GM12865 (cell line): ENCODE results near the gene SHANK3.
A peak's percentile ranks its signal among the peaks of the same experiment; 100 is the strongest.
"Not testable (repeated sequence)": the region's sequence is repeated elsewhere in the genome, so short reads cannot be mapped to it uniquely, and the experiment has no call there.

Source experiments
- DNase-seq: peaks from one replicate; pipeline ENCODE4 v3.0.0; 2010; ENCODE audit warnings: low read depth
- H3K4me3 ChIP-seq: 2 replicates; pipeline ENCODE4 v1.5.1; 2011; ENCODE audit warnings: mild to moderate bottlenecking, low read depth, low read length, control low read depth
- TF ChIP-seq, protein P1 (sequence below): IDR thresholded peaks from 2 replicates; pipeline ENCODE4 v1.5.1; 2011; ENCODE audit warnings: low read length, control low read depth, low read depth, inconsistent platforms; ENCODE audit not compliant: insufficient read depth; ENCODE audit errors: missing control alignments

The SHANK3 gene

DNA sequence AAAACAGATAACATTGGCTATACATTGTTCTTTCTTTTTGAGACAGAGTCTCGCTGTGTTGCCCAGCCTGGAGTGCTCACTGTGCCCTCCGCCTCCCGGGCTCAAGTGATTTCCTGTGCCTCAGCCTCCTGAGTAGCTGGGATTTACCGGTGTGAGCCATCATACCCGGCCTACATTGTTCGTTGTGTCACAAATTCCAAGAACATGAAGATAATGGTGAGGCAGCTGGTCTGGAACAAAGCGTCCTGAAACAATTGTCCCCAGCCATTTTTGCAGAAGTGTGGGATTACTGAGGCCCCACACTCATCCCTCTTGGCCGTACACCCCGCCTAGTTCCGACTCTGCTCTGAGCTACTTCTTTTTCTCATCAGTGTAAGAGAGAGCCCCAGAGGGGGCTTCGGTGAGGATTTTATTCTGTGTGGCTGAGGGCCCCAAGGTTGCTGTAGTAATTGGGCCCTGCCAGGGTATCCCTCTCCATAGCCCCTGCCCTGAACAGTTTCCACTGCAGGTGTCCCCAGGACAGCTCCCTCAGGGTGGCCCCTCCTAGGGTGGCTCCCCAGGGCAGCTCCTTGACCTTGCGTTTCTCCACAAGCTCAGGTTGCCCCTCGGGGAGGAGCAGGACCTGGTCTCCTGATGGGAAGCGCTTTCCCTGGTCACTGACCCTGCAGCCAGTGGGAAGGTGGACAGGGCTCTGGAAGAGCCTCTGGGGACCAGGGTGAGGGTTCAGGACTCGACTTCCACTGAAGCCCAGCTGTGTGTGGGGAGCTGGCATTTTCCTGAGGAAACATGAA, 31.6 kb upstream of the SHANK3 start:
- H3K4me3 ChIP-seq = no peak overlapping the region
- TF ChIP-seq, protein P1, sequence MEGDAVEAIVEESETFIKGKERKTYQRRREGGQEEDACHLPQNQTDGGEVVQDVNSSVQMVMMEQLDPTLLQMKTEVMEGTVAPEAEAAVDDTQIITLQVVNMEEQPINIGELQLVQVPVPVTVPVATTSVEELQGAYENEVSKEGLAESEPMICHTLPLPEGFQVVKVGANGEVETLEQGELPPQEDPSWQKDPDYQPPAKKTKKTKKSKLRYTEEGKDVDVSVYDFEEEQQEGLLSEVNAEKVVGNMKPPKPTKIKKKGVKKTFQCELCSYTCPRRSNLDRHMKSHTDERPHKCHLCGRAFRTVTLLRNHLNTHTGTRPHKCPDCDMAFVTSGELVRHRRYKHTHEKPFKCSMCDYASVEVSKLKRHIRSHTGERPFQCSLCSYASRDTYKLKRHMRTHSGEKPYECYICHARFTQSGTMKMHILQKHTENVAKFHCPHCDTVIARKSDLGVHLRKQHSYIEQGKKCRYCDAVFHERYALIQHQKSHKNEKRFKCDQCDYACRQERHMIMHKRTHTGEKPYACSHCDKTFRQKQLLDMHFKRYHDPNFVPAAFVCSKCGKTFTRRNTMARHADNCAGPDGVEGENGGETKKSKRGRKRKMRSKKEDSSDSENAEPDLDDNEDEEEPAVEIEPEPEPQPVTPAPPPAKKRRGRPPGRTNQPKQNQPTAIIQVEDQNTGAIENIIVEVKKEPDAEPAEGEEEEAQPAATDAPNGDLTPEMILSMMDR = no peak
- no peak for DNase-seq

DNA sequence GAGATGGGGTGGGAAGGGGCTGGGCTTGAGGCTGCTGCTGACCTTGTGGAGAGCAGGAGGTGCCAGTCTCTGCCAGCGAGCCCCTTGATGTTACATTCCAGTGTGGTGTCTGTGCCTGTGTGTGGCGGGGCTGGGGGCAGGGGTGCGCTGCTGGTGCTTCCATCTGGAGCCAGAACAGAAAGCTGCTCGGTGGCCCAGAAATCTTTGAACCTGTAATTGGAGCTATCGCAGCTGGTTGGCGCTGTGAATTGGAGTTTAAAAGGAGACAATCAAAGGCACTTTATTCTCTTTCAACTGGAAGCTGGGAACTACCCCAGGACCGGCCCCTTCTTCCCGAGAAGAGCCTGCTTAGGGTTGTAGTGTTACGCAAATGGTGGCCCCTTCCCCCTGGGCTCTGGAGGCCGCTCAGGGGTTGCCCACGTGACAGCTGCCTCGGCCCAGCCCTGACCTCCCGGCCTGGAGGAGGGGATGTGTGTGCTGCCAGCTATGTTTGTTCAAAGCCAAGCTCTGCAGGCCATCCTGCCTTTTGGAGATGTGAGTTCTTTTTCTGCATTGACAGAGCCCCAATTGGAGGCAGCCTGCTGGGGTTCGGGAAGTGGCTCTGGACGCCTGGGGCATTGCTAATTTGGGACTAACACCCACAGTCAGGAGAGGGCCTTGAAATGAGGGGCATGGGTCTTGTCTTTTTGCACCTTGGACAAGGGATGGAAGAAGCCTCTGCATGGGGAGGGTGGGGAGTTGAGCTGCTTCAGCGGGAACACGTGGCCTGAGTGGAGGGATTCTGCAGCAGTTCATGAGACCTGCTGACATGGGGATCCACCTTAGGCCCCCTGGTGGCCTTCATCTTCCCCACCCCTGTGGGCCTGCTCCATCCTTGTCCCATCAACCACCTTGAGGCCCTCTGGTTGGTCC, 30.7 kb upstream of the SHANK3 start:
- no peak overlapping the region for H3K4me3 ChIP-seq
- DNase-seq = peak; percentile 13
- TF ChIP-seq, protein P1 = peak; percentile 9

DNA sequence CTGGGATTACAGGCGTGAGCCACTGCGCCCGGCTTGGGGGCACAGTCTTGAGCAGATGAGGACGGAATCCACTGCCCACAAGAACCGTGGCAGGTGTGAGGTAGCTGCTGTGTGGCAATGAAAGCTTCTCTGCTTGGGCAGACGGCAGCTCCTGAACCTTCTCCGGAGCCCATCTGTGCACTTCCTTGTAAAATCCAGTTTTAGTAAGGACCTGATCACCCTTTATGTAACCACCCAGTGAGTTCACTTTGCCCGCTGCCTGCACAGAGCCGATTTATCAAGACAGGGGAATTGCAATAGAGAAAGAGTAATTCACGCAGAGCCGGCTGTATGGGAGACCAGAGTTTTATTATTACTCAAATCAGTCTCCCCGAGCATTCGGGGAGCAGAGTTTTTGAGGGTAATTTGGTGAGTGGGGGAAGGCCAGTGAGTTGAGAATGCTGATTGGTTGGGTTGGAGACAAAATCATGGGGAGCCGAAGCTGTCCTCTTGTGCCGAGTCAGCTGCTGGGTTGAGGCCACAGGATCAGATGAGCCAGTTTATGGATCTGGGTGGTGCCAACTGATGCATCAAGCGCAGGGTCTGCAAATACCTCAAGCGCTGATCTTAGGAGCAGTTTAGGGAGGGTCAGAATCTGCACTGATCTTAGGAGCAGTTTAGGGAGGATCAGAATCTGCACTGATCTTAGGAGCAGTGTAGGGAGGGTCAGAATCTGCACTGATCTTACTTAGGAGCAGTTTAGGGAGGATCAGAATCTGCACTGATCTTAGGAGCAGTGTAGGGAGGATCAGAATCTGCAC, 29.4 kb upstream of the SHANK3 start:
- not testable (repeated sequence) for H3K4me3 ChIP-seq, DNase-seq

DNA sequence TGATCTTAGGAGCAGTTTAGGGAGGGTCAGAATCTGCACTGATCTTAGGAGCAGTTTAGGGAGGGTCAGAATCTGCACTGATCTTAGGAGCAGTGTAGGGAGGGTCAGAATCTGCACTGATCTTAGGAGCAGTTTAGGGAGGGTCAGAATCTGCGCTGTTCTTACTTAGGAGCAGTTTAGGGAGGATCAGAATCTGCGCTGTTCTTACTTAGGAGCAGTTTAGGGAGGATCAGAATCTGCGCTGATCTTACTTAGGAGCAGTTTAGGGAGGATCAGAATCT, 28.9 kb upstream of the SHANK3 start:
- DNase-seq, H3K4me3 ChIP-seq: not testable (repeated sequence)

DNA sequence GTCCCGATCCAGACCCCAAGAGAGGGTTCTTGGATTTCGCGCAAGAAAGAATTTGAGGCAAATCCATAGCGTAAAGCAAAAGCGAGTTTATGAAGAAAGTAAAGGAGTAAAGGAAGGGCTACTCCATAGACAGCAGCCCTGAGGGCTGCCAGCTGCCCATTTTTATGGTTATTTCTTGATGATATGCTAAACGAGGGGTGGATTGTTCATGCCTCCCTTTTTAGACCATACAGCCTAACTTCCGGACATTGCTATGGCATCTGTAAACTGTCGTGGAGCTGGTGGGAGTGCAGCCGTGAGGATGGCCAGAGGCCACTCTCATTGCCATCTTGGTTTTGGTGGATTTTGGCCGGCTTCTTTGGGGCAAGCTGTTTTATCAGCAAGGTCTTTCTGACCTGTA, 19.4 kb upstream of the SHANK3 start:
- TF ChIP-seq, protein P1 = no peak
- H3K4me3 ChIP-seq = no peak overlapping the region
- DNase-seq = no peak

DNA sequence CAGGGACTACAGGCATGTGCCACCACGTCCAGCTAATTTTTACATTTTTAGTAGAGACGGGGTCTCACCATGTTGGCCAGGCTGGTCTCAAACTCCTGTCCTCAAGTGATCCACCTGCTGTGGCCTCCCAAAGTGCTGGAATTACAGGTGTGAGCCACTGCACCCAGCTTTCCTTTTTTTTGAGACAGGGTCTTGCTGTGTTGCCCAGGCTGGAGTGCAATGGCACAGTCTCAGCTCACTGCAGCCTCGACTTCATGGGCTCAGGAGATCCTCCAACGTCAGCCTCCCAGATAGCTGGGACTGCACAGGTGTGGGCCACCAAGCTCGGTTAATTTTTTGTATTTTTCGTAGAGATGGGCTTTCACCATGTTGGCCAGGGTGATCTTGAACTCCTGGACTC, 18.0 kb upstream of the SHANK3 start:
- DNase-seq, H3K4me3 ChIP-seq: not testable (repeated sequence)

DNA sequence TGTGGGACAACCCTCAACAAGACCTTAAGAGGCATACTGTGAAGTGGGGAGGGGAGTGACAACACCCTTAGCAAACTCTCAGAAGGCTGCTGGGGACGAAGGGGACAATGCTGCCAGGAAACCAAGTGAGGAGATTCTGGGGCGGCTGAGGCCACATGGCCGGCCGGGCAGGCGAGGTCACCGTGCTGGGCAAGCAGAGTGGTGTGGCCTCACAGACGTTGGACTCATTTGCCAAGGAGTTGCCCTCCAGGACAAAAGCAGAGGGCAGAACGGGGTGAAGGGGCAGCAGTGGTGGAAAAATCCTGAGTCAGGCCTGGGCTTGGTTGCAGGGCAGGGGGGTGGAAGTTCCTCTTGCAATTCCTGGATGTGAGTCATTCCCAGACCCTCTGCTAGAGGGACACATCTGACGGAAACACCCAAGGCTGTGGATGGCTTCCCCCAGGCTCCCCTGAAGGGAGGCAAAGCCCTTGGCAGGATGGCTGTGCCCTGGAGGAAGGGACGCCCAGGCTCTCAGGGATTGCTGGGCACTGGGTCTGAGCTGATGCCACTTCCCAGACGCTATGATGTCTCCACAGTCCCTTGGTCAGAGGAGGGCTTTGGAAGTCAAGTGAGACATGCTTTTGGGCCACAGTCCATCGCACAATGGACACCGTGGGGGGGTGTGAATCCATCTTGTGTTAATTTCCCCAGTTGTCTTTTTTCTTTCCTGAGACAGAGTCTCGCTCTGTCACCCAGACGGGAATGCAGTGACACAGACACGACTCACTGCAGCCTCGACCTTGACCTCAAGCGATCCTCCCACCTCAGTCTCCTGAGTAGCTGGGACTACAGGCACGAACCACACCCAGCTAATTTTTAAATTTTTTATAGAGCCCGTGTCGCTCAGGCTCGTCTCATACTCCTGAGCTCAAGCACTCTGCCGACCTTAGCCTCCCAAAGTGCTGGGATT, 16.2 kb upstream of the SHANK3 start:
- TF ChIP-seq, protein P1 = no peak
- DNase-seq = no peak
- H3K4me3 ChIP-seq = no peak overlapping the region
